Spleen (tissue), 7 donors: ENCODE data around the gene SLC5A11.

Experiments used
- CTCF ChIP-seq, 11 experiments: fragments of 200-600 bp in 7 of 11; fragments of 450-650 bp in 4 of 11; sonication (generic) in 4 of 11; IDR thresholded peaks in 8 of 11; conservative IDR thresholded peaks in 3 of 11; 1 replicate in 7 of 11; 2 replicates in 4 of 11; pipeline versions ENCODE4 v1.4.0 to v1.8.0; 2016 to 2021; ENCODE audit warnings: antibody characterized with exemption in 11 of 11, inconsistent platforms in 4 of 11, mild to moderate bottlenecking in 1 of 11
- POLR2A ChIP-seq, 3 donors: fragments of 450-650 bp; IDR thresholded peaks; one replicate each; pipeline ENCODE4 v1.5.1; 2017; ENCODE audit warnings: antibody characterized with exemption in 3 of 3, mild to moderate bottlenecking in 1 of 3
- donor health status: DM: no; HTN: no; CAD: no; lungs with moderate emphysema.
- donor health status: DM: no; HTN: no; CAD: no.
- donor health status: DM: no; HTN: no; CAD: no.

GRCh38 chr16:24853169-24853824, 7.5 kb downstream of the SLC5A11 start:
- no peak for TF ChIP-seq CTCF (IDR thresholded peaks at IDR 0.05 in 8 of 11, conservative IDR thresholded peaks at IDR 0.05 in 3 of 11)
- no peak for TF ChIP-seq POLR2A (IDR thresholded peaks at IDR 0.05)
